GM21526 (cell line): ENCODE measurements around the gene SCGB1C1.
"Not testable (repeated sequence)": the region's sequence is repeated elsewhere in the genome, so short reads cannot be mapped to it uniquely, and the experiment has no call there.

Experiments used
- ATAC-seq: cut with Tn5 transposase; IDR thresholded peaks from one replicate; pipeline ENCODE4 v1.9.1; 2021; ENCODE audit warnings: moderate library complexity; ENCODE audit not compliant: unreplicated experiment, low FRiP score

Gene SCGB1C1

GRCh38 chr11:192674-193128 lies at the start of gene SCGB1C1:
Gene SCGB1C1, plus strand, starts transcription at chr11:193078. Its CDS starts 22 bp downstream, at chr11:193100.
- ATAC-seq = not testable (repeated sequence)

- ATAC-seq = not testable (repeated sequence)
These were observed 12.6 kb upstream of the SCGB1C1 start for GRCh38 chr11:180242-180641.

- peak; percentile 9 for ATAC-seq
These were observed 3.6 kb upstream of the SCGB1C1 start for GRCh38 chr11:189200-189783.

GRCh38 chr11:189843-190311 lies 3.0 kb upstream of the SCGB1C1 start:
- peak; percentile 67 for ATAC-seq

GRCh38 chr11:190546-190945 lies 2.3 kb upstream of the SCGB1C1 start:
- ATAC-seq = not testable (repeated sequence)

GRCh38 chr11:191490-192478 lies 1.1 kb upstream of the SCGB1C1 start:
- not testable (repeated sequence) for ATAC-seq

- ATAC-seq = not testable (repeated sequence)
These were observed 603 bp downstream of the SCGB1C1 start for GRCh38 chr11:193481-193880.

- no peak for ATAC-seq
These were observed 4.2 kb downstream of the SCGB1C1 start for GRCh38 chr11:196786-197731.

GRCh38 chr11:197741-198235 lies 4.9 kb downstream of the SCGB1C1 start:
- no peak for ATAC-seq

GRCh38 chr11:198236-198806 lies 5.4 kb downstream of the SCGB1C1 start:
- ATAC-seq = no peak

GRCh38 chr11:199004-199581 lies 6.2 kb downstream of the SCGB1C1 start:
- ATAC-seq = no peak

GRCh38 chr11:199782-200181 lies 6.9 kb downstream of the SCGB1C1 start:
- no peak for ATAC-seq

- ATAC-seq = no peak
These were observed 7.5 kb downstream of the SCGB1C1 start for GRCh38 chr11:200224-201003.

GRCh38 chr11:201966-202365 lies 9.1 kb downstream of the SCGB1C1 start:
- ATAC-seq = no peak

- no peak for ATAC-seq
These were observed 9.6 kb downstream of the SCGB1C1 start for GRCh38 chr11:202490-202889.

- ATAC-seq = no peak
These were observed 10.4 kb downstream of the SCGB1C1 start for GRCh38 chr11:203056-203944.

GRCh38 chr11:203945-204586 lies 11.2 kb downstream of the SCGB1C1 start:
- ATAC-seq = no peak
